ENCODE measurements around the gene MCRS1.

The MCRS1 gene

DNA sequence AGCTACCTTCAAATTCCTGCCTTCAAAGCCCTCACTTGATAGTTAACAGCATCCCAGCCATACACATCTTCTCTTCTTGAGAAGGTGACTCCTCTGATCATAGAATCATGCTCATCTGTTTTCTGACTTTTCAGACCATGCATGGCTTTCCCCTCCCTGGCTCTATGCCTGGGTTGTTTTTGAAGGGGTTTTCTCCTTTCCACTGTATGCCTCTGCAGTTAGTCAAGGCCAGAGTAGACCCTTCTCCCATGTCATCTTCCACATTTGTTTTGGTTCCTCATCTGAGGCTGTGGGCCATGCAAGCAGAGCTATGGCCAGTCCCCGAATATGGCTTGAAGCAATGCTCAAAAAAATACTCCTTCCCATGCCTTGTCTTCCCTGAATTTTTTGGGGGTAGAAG, 14.3 kb upstream of the MCRS1 start:
- DNase-seq, result no peak

DNA sequence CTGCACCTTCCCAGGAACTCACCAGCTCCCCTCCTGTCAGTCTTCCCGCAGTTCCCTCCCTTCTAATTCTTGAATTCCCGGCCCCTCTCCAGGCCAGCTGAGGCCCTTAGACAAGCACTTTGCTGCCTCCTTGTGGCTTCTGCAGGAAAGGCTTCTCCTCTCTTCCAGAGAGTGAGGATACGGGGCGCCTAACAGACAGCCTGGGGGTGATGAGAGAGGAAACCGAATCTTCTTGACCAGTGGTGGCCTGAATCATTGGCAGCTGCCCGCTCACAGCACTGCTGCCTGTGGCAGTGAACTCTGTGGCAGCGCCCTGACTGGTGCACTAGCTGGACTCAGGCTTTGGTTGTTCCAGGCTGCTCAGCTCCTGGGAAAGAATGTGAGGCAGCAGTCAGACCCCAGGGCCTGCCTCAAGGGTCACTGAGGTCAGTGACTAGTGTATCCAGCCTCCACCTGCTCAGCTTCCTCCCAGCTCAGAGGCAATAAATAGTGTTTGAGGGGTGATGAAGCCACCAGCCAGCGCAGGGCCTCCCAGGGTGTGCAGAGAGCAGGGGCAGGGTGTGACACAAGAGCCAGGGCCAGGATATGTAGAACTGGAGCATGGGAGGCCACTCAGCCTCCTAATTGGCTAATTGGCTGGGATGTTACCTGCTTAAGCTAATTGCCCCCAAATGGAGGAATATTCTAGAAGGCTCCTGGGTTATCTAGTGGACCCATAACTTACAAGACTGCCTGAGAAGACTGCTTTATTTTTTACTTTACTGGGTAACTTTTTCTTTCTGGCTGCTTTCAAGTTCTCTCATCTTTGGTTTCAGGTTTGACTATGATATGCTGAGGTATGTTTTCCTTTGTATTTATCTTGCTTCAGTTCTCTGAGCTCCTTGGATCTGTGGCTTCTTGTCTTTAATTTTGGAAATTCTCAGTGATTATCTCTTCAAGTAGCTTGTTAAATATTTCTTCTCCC, 12.9 kb upstream of the MCRS1 start:
- DNase-seq, result peak; percentile 59 to 67

DNA sequence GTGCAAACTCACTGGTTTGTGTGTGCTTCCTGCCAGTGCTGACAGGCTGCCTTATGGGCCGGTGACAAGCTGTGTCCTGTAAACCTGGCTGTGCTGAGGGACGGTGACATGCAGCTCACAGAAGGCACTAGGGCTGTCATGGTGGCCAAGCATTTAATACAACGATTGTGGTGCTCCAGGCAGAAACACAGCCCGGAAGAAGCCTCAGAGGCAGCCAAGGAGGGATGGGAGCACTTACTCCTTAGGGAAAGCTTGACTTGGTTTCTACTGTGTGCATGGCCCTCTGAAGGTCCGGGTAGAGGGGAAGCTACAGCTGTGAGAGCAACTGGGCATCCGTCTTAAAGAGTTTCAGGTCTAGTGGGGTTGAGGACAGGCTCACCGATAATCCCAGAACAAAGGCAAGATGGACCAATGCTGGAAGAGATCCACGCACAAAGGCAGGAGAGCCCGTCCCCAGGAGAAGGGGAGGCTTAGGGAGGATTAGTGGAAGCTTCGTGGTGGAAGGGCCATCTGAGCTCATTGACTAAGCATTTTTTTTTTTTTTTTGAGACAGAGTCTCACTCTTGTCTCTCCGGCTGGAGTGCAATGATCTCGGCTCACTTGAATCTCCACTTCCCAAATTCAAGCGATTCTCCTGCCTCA, 10.7 kb upstream of the MCRS1 start:
- no peak for DNase-seq

DNA sequence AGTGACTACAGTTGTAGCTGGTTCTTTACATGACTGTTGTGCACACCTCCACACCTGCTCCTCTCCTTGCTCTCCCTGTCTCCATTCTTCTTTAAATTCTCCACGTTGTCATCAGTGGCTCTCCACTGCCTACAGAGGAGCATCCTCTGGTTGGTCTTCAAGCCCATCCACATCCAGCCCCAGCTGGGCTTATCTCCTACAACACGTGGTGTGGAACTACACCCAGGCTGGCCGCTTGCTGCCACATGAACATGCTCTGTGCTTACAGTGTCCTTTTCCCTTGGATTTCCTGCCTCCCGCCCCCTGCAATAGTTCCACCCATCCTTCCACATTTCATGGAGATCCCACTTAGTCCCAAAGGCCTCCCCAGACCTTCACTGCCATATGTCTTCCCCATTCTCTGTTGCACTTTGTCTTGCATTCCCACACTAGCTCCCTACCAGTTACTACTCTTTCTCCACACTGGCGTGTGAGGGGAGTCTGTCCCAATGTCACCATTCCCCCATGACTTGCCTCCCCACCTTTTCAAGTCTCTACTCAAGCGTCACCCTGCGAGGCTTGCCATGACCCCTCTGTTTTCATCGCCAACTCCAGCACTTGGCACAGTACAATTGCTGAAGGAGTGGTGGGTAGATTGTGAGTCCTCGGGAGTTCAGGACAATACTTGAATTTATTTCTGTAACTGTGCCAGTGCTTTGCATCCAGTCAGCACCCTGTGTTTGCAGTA, 9.8 kb upstream of the MCRS1 start:
- DNase-seq, result no peak

DNA sequence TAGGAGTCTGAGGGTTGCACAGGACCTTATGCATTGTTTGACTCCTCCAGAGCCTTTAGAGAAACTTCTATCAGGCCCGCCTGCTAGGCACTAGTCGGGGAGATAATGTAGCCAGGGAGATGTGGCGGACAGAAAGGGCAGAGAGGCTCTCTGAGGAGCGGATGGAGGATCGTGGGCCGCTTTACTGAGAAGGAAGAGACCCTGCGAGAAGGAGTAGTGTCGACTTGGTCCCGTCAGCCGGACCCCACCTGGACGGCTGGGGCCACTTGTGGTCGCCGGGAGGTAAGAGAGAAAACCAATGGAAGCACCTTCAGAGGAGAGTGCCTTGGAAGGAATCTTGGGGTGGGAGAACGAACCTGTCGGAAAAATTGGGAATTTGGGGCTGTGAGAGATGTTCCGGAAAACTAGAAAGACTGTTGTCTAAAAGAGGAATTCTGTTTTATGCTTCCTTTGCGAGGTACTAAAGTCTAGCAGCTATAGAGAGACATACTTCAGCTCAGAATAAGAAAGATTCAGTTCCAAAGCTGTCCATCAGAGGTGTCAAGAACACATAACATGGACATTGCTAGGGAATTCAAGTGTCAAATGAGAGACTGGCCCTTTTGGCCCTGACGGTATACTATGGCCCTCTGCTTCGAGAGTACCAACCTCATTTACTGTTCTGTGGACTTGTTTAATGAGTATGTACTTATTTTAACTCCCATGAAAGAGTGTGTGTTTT, 660 bp upstream of the MCRS1 start:
- peak; percentile 45 to 60 for DNase-seq

DNA sequence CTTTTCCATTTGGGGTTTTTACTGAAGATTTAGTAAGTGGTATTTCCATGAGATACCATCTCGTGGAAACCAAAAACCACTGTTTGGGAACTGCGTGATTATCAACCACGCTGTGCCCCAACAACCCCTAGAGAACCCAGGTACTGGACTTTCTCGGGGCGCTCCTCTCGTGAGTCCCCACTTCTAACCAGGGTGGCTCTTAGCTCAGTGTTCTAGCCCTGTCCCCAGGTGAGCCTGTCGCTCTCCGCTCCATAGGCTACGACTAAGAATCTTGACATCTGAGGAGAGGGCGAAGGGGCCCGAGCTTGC, 686 bp downstream of the MCRS1 start:
- no peak for DNase-seq

DNA sequence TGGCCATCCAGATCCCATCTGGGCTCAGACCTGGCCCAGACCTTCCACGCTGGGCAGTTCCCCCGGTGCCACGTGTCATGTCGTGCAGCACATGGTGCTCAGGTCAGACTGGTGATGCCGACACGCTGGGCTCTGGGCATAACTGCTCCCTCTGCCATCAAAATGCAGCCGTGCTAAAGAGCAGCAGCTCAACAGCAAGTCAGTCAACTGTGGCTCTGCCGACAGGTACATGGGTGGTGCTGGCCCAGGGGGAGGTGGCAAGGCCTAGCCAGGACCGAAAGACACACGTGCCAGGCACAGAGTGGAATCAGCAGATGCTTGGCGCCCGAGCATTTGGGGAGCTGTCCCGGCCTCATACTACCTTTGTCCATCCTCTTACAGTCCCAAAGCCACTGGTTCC, 1.6 kb downstream of the MCRS1 start:
- DNase-seq, result no peak

DNA sequence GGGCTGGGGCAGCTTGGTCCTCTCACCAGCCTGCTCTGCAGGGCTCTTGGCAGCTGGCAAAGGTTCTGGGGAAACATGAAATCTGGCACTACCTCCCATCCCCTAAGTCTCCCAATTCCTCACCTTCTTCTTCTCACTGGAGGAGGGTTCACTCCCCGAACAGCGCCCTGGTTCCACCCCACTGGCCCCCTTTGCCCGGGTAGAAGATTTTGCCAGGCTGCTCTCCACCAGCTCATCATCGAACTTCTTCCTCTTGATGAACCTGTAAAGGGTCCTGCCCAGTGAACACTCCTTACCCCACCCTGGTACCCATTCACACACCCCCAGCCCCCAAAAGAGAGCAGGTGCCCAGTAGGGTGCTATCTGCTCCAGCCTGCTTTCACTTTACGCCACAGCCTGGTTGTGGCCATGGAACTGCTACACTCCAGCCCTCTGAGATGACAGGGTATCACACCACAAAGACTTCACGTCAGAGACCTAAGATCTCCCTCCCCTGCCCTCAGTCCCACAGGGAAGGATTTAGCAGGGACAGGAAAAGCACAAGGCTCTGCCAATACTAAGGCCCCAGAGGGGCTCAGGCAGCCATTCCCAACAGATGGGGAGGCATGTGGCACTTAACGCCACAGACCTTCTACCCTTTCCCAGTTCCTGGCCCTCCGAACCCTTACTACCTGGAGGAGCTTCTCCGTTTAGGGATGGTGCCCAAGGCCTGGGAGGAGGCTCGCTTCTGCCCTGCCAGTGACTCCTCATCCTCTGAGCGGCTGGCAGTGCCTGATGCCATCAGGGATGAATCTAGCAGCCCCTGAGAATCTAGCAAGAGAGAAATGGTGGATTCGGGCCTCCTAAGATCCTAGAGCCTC, 2.3 kb downstream of the MCRS1 start:
- no peak for DNase-seq

DNA sequence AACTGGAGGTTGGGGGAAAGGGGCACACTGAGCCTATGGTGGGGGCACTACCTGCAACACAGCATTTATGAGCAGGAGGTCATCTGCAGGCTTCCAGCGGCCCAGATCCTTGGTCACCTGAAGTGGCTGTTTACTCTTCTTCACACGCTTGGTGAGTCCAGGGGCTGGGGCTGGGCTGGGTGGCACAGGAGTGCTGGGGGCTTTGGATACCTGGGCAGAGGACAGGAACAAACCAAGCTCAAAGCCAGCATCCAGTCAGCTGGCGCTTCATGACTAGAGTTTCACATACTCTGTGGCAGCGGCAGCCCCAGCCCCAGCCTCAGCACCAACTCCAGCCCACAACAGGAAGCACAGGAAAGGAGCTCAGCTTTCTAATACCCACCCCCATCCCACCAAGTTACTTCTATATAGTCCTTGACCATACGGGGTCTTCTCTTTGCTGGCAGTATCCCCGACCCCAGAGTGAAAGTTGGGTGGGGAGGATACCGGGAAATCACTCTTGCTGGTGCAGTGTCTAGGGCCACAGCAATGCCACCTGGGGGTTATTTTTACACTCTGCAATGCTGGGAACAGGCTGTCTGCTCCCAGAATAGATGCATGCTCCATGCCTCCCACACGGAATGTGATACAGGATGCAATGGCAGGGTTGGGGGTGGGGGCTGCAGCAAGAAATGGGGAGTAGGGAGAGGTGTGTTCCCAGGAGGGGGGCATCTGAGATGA, 3.1 kb downstream of the MCRS1 start:
- DNase-seq, result peak; percentile 29 to 35

DNA sequence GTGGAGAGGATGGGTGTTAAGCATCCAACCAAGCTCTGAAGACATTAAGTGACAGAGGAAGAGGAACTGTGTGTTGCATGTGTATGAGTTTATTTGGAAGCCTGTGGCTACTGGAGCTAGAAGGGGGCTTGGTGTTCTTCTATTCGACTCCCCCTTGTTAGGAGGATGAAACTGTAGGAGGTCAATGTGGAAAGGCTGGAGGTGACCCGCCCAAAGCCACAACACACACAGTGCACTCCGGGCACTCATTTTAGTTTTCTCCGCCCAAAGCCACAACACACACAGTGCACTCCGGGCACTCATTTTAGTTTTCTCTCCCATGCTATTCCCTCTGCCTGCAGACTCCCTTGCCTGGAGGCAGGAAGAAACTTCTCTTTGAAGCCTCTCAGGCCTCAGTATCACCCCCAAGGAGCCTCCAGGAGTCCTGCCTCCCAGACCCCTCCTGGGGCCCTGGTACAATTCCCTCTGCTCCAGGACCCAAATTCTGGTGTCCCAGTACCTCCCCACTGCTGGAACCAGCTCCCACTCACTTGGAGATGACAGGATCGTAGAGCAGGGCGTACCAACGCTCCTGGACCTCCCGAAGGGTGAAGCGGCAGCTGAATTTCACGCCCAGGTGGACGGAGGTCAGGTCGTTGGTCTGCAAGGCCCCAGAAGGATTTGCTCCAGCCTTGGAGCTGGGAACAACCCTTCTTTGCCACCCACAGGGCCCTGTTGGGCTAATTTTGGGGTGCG, 3.8 kb downstream of the MCRS1 start:
- DNase-seq, result no peak

DNA sequence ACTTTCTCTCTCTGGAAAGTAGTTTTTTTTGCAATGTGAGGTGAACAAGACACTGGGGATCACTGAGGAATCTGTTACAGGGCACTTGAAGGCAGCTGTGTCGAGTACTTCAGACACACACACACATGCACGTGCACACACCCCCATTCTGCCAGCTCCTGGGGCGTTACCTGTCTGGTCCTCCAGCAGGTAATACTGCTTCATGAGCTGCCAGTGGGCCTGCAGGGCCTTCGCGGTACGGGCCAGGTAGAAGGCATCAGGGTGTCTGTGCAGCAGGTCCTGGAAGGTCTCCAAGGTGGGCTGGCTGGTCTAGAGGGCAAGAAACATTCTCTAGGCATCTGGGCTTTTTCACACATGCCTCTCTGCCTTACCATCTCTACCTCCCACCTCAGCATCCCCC, 5.1 kb downstream of the MCRS1 start:
- DNase-seq, result no peak

DNA sequence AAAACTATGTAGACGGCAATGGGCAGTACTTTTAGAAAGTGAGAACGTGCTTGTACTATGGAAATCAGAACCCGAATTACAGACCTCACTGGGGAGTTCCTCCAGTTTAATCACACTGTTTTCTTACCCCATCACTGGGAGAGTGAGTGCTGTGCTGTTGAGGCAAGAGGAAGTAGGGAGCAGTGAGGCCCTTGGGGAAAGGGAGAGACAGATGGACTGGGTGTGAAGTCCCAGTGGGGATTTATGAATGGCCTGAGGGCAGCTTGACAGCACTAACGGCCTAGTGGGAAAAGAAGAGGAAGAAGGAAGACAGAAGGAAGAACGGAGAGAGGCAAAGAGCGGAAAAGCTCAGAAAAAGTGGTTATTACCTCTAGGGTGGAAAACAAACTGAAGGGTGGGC, 5.7 kb downstream of the MCRS1 start:
- DNase-seq, result no peak

DNA sequence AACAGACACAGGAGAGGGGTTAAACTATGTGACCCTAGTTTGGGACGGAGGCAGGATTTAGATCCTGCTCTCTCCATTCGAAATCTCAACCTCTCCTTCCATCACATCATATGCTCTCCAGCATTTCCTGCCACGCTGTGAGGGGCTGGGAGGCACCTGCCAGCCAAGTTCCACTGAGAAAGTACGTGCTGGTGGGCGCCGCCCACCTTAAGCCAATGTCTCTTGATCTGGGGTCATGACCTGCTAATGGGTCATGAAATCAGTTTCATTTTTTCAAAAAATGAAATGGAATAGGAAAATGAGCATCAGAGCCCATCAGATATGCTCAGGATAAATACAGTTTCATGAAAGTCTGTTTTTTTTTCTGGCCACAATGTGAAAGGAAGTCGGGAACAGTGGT, 7.2 kb downstream of the MCRS1 start:
- no peak for DNase-seq

DNA sequence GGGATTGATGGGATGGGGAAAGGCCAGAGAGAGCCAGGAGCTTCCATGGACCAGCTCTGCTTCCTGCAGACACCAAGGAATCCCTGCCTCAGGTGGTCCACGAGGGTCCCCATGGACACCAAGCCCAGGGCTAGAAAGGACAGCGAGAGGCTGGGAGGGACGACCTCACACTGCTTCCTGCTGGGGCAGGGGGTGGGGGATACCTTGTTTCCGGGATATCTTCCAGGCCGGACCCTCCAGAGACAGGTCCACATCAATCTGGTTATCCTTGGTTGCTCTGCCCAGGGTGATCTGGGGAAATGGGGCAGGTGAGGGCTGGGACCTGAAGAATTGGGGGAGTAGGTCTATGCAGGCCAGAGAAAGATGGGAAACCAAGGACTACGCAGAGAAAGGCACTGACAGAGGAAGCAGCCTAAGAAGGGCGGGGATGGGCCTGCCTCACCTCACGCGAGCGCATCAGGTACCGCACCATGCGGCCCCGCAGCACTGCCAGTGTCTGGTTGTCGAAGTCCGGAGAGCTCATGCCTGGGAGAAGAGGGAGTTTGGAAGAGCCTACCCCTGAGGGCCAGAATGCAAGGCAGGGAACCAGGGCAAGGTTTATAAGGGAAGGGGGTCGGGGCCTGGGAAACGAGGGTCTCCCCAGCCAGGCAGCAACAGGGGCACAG, 8.8 kb downstream of the MCRS1 start:
- DNase-seq, result no peak

DNA sequence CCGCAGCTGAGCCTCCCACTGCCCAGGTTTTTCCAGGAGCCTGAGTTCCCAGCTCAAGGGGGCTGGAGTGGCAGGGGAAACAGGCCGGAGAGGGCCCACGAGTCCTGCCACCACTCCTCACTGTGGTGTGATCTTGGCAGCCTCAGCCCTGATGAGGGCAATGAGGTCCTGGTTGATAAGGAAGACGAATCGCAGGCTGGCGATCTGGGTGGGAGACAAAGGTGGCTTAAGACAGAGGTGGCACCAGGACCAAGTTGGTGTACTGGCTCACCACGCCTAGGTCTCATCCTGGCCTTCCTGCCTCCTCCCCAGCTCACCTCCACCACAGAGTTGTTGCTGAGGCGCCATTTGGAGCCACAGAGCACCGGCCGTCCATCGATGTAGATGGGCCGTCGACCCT, 9.4 kb downstream of the MCRS1 start:
- DNase-seq, result no peak

DNA sequence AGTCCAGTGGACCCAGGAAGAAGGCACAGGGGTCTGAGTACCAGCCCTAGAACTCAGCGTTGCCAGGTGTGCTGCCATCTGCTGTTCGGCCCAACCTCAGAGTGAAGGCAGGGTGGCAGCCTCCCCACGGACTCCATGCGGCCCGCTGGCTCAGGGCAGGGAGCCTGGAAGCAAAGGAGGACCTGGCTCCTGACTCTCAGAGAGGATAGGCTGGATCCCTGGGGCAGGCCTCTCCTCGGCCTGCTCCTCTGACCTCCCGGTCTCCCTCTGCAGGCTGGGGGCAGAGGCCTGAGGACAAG, 10.1 kb downstream of the MCRS1 start:
- DNase-seq, result no peak

DNA sequence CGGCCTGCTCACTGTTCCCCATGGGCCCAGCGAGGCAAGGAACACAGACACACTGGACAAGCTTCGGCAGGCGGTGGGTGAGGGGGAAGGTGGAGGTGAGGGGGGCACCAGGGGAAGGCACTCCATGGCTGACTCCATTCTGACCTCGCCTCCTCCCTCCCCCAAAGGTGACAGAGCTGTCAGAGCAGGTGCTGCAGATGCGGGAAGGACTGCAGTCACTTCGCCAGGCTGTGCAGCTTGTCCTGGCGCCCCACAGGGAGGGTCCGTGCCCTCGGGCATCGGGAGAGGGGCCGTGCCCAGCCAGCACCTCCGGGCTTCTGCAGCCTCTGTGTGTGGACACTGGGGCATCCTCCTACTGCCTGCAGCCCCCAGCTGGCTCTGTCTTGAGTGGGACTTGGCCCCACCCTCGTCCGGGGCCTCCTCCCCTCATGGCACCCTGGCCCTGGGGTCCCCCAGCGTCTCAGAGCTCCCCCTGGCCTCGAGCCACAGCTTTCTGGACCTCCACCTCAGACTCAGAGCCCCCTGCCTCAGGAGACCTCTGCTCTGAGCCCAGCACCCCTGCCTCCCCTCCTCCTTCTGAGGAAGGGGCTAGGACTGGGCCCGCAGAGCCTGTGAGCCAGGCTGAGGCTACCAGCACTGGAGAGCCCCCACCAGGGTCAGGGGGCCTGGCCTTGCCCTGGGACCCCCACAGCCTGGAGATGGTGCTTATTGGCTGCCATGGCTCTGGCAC, 10.6 kb downstream of the MCRS1 start:
- no peak for DNase-seq

DNA sequence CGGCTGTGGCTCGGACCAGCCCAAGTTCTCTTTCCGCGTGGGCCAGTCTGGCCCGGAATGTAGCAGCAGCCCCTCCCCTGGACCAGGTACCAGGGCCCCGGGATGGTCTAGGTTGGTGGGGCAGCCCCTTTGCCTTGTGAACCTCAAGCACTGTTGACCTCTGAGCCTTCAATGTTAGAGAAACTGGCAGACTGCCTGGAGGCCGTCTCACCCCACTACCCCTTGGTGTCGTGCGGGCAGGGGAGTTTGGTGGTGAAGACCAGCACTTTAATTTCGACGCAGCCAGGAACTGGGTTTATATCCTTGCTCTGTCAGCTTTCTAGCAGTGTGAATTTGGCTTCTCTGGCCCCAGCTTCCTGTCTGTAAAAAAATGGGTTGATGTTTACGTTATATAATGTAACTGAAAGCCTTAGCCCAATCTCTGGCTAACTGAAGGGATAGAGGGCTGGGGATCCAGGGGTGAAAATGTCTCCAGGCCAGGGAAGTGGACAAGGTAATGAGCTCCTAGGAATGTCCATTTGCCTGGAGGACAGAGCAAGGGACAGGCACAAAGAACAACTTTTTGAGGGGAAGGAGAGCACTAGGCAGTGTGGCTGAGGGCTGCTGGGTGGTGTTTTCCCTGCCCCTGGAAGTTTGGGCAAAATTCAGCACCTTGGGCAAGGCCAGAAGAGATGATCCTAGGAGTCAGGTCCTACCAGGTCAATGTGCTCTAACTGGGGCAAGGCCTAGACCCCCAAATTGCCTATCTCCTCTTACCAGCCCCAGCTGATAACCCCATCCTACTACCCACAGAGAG, 11.4 kb downstream of the MCRS1 start:
- no peak for DNase-seq
